ENCODE data around the gene NAALADL2.
"Not testable (repeated sequence)": the region's sequence is repeated elsewhere in the genome, so short reads cannot be mapped to it uniquely, and the experiment has no call there.

The NAALADL2 gene

DNA sequence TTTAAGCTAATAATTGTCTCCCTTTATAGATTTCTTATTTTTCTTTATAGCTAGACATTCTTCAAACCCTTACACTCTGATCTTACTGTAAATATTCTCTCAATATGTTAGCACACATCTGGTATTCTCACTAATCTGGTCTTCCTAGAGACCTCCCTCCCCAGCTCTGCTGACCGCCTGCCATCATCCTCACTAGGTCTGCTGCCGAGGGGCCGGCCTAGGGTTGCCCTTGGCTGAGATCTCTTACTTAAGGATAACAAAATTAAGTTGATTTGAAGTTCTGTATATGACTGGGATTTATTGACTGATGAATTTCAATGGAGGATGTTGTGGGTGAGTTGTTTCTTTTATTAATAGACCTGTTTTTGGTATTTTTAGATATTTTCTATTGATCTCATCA is 586.6 kb downstream of the NAALADL2 start:
- DNase-seq: no peak

GRCh38 chr3:175447521-175447920 is 588.4 kb downstream of the NAALADL2 start:
- DNase-seq: no peak

DNA sequence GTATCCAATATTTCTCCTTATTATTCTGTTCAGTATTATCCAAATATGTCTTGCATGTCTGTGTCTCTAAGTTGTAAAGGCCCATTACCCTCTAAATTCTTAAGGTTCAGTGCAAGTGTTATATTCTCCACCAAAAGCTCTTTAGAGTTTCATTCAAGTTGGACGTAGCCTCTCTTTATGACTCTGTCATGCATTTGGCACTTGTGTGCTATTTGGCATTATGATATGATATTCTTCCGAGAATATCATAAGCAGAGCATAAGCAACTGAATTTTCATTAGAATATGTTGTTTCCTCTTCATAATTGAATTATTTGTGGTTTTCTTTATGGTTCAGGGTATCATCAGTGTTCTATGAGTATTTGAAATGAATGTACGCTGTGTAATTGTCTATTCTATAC is 594.2 kb downstream of the NAALADL2 start:
- no peak for DNase-seq

DNA sequence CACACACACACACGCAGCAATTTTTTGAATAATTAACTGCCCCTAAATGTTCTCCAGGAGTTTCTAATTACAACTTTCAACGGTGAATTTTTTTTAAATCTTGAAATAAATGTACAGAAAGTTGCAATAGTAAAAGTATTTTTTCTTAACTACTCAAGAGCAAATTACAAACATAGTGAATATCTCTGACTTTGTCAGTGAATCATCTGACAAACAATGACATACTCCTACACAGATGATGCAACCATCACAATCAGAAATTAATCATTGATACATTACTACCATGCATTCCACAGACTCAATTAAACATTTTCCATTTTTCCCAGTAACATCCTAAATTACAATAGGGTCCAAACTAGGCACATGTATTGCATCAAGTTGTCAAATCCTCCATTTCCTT is 597.3 kb downstream of the NAALADL2 start:
- DNase-seq: no peak

- DNase-seq: no peak
These were observed 598.2 kb downstream of the NAALADL2 start for GRCh38 chr3:175457301-175457700.

- not testable (repeated sequence) for DNase-seq
These were observed 601.8 kb downstream of the NAALADL2 start for GRCh38 chr3:175460849-175461399.

- no peak for DNase-seq
These were observed 605.2 kb downstream of the NAALADL2 start for GRCh38 chr3:175464362-175464761.

GRCh38 chr3:175469124-175469523 is 610.0 kb downstream of the NAALADL2 start:
- no peak for DNase-seq

GRCh38 chr3:175475765-175476164 is 616.6 kb downstream of the NAALADL2 start:
- no peak for DNase-seq

GRCh38 chr3:175476489-175476888 is 617.4 kb downstream of the NAALADL2 start:
- DNase-seq: no peak

GRCh38 chr3:175477651-175478224 is 618.6 kb downstream of the NAALADL2 start:
- DNase-seq: no peak

DNA sequence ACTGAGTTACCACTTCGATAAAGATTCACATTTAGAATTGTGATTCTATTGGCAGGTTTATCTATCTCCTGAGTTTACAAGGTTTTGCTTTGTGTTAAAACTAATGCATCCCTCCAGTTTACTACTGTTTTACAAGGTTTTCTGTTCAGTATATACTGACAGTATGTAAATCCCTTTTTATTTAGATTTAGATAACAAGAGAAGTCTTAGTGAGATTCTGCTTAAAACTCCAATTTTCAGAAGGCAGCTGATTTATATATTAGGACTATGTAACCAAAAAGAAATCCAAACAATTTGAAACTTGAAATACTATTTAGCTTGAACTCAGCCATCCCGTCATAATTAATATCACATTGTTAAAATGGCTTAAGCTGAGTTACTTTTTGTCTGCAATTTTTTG is 619.2 kb downstream of the NAALADL2 start:
- no peak for DNase-seq

DNA sequence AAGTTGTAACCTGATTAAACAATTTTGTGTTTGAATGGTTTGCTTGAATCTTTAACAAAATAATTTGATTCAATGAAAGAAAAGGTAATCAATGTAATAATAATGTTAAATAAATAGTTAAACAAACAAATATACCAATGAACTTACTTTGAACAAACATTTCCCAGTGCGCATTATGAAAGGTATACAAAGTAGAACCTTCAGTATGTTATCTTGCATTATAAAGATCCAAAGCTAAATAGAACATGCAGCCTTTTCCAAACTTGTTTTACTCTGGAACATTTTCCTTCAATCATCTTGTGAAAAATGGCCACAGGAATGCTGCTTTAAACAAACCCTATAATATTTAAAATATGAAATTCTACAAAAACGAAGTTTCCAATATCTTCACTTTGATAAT is 620.0 kb downstream of the NAALADL2 start:
- DNase-seq: no peak

- no peak for DNase-seq
These were observed 620.7 kb downstream of the NAALADL2 start for GRCh38 chr3:175479800-175480199.

DNA sequence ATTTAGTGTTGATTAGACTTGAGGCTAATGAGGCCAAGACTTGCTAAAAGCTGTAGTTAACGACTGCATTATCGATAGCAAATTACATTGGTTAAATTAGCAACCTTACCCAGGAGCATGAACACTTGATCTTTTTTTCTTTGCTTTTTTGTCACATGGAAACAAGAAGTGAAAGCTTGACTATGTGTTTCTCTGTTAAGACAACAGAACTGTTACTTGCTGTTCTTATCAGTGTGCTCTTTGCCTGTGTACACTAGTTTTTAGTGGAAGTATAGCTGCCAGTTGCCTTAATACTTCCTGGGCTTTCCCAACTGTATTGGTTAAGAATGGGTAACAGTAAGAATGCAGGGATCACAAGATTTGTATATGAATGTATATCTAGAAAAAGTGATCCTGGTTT is 625.5 kb downstream of the NAALADL2 start:
- DNase-seq: no peak

GRCh38 chr3:175485436-175485835 is 626.3 kb downstream of the NAALADL2 start:
- DNase-seq: no peak

- no peak for DNase-seq
These were observed 627.1 kb downstream of the NAALADL2 start for GRCh38 chr3:175486255-175486654.

- no peak for DNase-seq
These were observed 630.3 kb downstream of the NAALADL2 start for GRCh38 chr3:175489406-175489805.

- no peak for DNase-seq
These were observed 634.2 kb downstream of the NAALADL2 start for GRCh38 chr3:175493301-175493700.

DNA sequence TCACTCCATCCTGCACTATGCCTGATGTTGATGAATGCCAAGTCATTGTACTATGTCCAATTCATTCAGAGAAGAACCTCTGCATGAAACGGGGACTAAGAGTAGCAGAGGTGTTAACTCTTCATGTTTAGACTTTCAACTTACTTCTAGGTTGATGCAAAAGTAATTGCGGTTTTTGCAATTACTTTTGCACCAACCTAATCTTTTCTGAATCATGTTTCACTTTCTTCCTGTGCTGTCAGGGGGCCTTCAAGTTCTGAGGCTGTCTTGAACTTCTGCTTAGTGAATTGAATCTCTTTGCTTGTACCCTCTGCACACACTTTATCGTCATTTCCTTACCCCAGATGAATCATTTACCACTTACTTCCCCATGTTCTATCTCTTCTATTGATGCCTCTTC is 636.2 kb downstream of the NAALADL2 start:
- DNase-seq: no peak

DNA sequence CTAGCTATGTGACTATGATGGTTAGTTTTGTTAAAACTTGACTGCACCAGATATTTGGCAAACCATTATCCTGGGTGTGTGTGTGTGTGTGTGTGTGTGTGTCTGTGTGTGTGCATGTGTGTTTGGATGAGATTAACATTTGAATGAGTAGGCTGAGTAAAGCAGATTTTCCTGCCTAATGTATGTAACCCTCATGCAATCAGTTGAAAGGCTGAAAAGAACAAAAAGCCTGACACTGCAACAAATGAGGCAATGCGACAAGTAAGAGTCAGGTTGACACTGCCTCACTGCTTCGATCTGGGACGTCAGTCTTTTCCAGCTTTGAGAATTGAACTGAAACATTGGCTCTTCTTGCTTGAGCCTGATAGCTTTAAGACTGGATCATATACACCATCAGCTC is 643.0 kb downstream of the NAALADL2 start:
- DNase-seq: no peak

- no peak for DNase-seq
These were observed 652.2 kb downstream of the NAALADL2 start for GRCh38 chr3:175511219-175511785.

- no peak for DNase-seq
These were observed 653.6 kb downstream of the NAALADL2 start for GRCh38 chr3:175512700-175513099.

- no peak for DNase-seq
These were observed 659.3 kb downstream of the NAALADL2 start for GRCh38 chr3:175518459-175518858.

DNA sequence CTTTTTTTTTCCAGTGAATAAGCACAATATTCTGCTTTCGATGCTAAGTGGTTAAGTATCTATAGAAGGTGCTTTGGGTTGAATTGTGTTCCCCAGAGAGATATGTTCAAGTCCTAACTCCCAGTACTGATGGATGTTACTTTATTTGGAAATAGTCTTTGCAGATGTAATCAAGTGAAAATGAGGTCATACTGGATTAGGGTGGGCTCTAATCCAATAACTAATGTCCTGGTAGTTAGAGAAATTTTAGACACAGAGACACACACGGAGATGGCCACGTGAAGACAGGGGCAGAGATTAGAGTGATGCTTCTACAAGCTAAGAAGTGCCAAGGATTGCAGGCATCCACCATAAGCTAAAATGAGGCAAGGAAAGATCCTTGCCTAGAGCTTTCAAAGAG is 662.3 kb downstream of the NAALADL2 start:
- DNase-seq: no peak
